ENCODE results near the gene ZNF200. TPM values are rescaled to one million over a fixed set of nuclear protein-coding genes. Genes with fewer than 3 reads are reported as not detected.

ZNF200 gene
- total RNA-seq, 1 experiment from 2014 or later, result 5.0 TPM

DNA sequence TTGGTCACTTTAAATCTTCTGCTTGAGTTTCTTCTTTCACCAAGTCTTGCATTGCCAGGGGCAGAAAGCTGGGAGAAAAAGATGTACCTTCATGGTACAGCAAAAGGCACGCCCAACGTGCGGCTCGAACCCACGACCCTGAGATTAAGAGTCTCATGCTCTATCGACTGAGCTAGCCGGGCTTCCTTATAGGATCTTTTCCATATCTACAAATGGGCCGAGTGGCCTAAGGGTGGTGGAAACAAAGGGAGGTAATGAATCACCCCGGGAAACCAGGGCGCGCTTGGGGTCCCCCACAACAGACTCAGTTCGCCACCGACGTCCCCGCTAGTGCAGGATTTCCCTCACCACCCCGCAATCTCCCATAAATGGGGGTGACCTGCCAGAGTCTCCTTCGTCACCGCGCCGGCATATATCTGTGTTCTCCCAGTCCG lies 54.5 kb downstream of the ZNF200 start:
- BruUV-seq (replicated peaks), result no TSS peak
- H3K9me3 ChIP-seq (ENCODE audit: low read length), result no peaks in the 10 kb centered on the region
- POLR2A ChIA-PET (ENCODE audit: unreplicated experiment), result no interaction called here
- TF ChIP-seq EZH2 (IDR thresholded peaks at IDR 0.05; ENCODE audit: low read length, unreplicated experiment), result no peak
- TF ChIP-seq CTCF (conservative IDR thresholded peaks at IDR 0.05; ENCODE audit: low read depth, low read length), result no peak
- no peak for TF ChIP-seq EZH2phosphoT487 (IDR thresholded peaks at IDR 0.05; ENCODE audit: borderline replicate concordance, low read length)
- H2AFZ ChIP-seq (ENCODE audit: low read length), result no peak overlapping the region
- no peaks in the 10 kb centered on the region for H3K79me2 ChIP-seq (ENCODE audit: low read length)
- CTCF ChIA-PET, result no interaction called here
- H4K20me1 ChIP-seq (ENCODE audit: low read length), result no peaks in the 10 kb centered on the region
- no peak for ATAC-seq
- H3K27me3 ChIP-seq (ENCODE audit: low read length), result no peaks in the 10 kb centered on the region
- H3K9me2 ChIP-seq (replicated peaks; ENCODE audit: low read length), result no peaks in the 10 kb centered on the region
- no peaks in the 10 kb centered on the region for H3K4me1 ChIP-seq (ENCODE audit: insufficient read depth, low read length)
- H3F3A ChIP-seq (ENCODE audit: low read length, unreplicated experiment), result no peaks in the 10 kb centered on the region
- H3K27ac ChIP-seq (ENCODE audit: low read length), result no peak overlapping the region
- intact Hi-C loops (cut with micrococcal nuclease), result no loop called here
- no peak overlapping the region for H3K4me3 ChIP-seq (ENCODE audit: low read length)
- no peaks in the 10 kb centered on the region for H3K36me3 ChIP-seq (ENCODE audit: low read depth, low read length)
- H3K4me2 ChIP-seq (ENCODE audit: low read length), result no peak overlapping the region
- DNase-seq, result no peak
- no peak overlapping the region for H3K9ac ChIP-seq (ENCODE audit: low read length)

GRCh38 chr16:3179651-3180050 lies 55.3 kb downstream of the ZNF200 start:
- no TSS peak for BruUV-seq (replicated peaks)
- H3K36me3 ChIP-seq (ENCODE audit: low read depth, low read length), result no peaks in the 10 kb centered on the region
- no peaks in the 10 kb centered on the region for H3F3A ChIP-seq (ENCODE audit: low read length, unreplicated experiment)
- ChIA-PET POLR2A (ENCODE audit: unreplicated experiment) (no interaction called here), CTCF (no interaction called here)
- ATAC-seq, result no peak
- no peaks in the 10 kb centered on the region for H3K79me2 ChIP-seq (ENCODE audit: low read length)
- no peak for DNase-seq
- no peaks in the 10 kb centered on the region for H3K27me3 ChIP-seq (ENCODE audit: low read length)
- H4K20me1 ChIP-seq (ENCODE audit: low read length), result no peaks in the 10 kb centered on the region
- no peak overlapping the region for H3K27ac ChIP-seq (ENCODE audit: low read length)
- H3K4me1 ChIP-seq (ENCODE audit: insufficient read depth, low read length), result no peaks in the 10 kb centered on the region
- H2AFZ ChIP-seq (ENCODE audit: low read length), result no peak overlapping the region
- H3K9ac ChIP-seq (ENCODE audit: low read length), result no peak overlapping the region
- H3K9me2 ChIP-seq (replicated peaks; ENCODE audit: low read length), result no peaks in the 10 kb centered on the region
- H3K4me2 ChIP-seq (ENCODE audit: low read length), result no peak overlapping the region
- TF ChIP-seq CTCF (conservative IDR thresholded peaks at IDR 0.05; ENCODE audit: low read depth, low read length) (no peak), EZH2 (IDR thresholded peaks at IDR 0.05; ENCODE audit: low read length, unreplicated experiment) (no peak), EZH2phosphoT487 (IDR thresholded peaks at IDR 0.05; ENCODE audit: borderline replicate concordance, low read length) (no peak)
- no peak overlapping the region for H3K4me3 ChIP-seq (ENCODE audit: low read length)
- H3K9me3 ChIP-seq (ENCODE audit: low read length), result no peaks in the 10 kb centered on the region
- intact Hi-C loops (cut with micrococcal nuclease), result no loop called here

GRCh38 chr16:3175157-3176093 lies 59.5 kb downstream of the ZNF200 start:
- DNase-seq (peak; percentile 63), ATAC-seq (no peak)
- Histone ChIP-seq H3K36me3 (ENCODE audit: low read depth, low read length) (no peaks in the 10 kb centered on the region), H3K4me2 (ENCODE audit: low read length) (0 out of 2 replicates have a peak overlapping the region, but pooled peaks have one; percentile 28), H3K27ac (ENCODE audit: low read length) (no peak overlapping the region), H3K4me1 (ENCODE audit: insufficient read depth, low read length) (peaks cover 4% of the 10 kb centered on the region; the same call in 1 of the 2 replicates), H3K9me3 (ENCODE audit: low read length) (no peaks in the 10 kb centered on the region), H3K27me3 (ENCODE audit: low read length) (peaks cover 9% of the 10 kb centered on the region), H3K9ac (ENCODE audit: low read length) (no peak overlapping the region), H3K79me2 (ENCODE audit: low read length) (no peaks in the 10 kb centered on the region), H3K4me3 (ENCODE audit: low read length) (no peak overlapping the region), H3K9me2 (replicated peaks; ENCODE audit: low read length) (no peaks in the 10 kb centered on the region), H3F3A (ENCODE audit: low read length, unreplicated experiment) (no peaks in the 10 kb centered on the region), H4K20me1 (ENCODE audit: low read length) (no peaks in the 10 kb centered on the region), H2AFZ (ENCODE audit: low read length) (no peak overlapping the region)
- POLR2A ChIA-PET (ENCODE audit: unreplicated experiment), result no interaction called here
- CTCF ChIA-PET, result interaction anchor here (1.0 kb wide), 1 partner anchor 23 kb away, joined by 3 read pairs; no protein-coding TSS in a partner anchor
- TF ChIP-seq EZH2phosphoT487 (IDR thresholded peaks at IDR 0.05; ENCODE audit: borderline replicate concordance, low read length) (no peak), CTCF (conservative IDR thresholded peaks at IDR 0.05; ENCODE audit: low read depth, low read length) (no peak), EZH2 (IDR thresholded peaks at IDR 0.05; ENCODE audit: low read length, unreplicated experiment) (no peak)
- intact Hi-C loops (cut with micrococcal nuclease), result no loop called here
- BruUV-seq (replicated peaks), result no TSS peak

All from PC-3 (cell line).